Stimulated activated naive CD8-positive, alpha-beta T cell treated with anti-CD3 and anti-CD28 coated beads, Interleukin-15, amount 100 ng/mL, for 72 hours (primary cell): ENCODE data around the gene NEDD4L.
"Not testable (repeated sequence)": the region's sequence is repeated elsewhere in the genome, so short reads cannot be mapped to it uniquely, and the experiment has no call there.

Experiments used
- ATAC-seq: fragments of 150-1000 bp; cut with Tn5 transposase; 2 replicates; pipeline ENCODE4 v1.10.0; 2021; ENCODE audit warnings: mild to moderate bottlenecking, moderate library complexity
- DNase-seq, 2 donors: peaks; one replicate each; pipeline ENCODE4 v3.0.0; 2021 to 2022
- H3K27ac Mint-ChIP-seq, 2 donors: one replicate each; pipeline ENCODE4 v1.8.0; 2022; ENCODE audit warnings: mild to moderate bottlenecking in 2 of 2, mixed read lengths in 2 of 2, moderate library complexity in 2 of 2
- H3K27me3 Mint-ChIP-seq: one replicate; pipeline ENCODE4 v1.8.0; 2022; ENCODE audit warnings: mixed read lengths
- H3K4me1 Mint-ChIP-seq: one replicate; pipeline ENCODE4 v1.8.0; 2022; ENCODE audit warnings: mild to moderate bottlenecking, mixed read lengths
- H3K4me3 Mint-ChIP-seq, 2 donors: one replicate each; pipeline ENCODE4 v1.8.0; 2022; ENCODE audit warnings: mild to moderate bottlenecking in 2 of 2, mixed read lengths in 2 of 2, moderate library complexity in 1 of 2
- H3K9me3 Mint-ChIP-seq, 2 donors: one replicate each; pipeline ENCODE4 v1.8.0; 2022; ENCODE audit warnings: mixed read lengths in 2 of 2

Gene NEDD4L

GRCh38 chr18:58044370-58045241 lies 580 bp downstream of the NEDD4L start:
- peaks cover 9% of the 10 kb centered on the region for H3K27me3 Mint-ChIP-seq
- DNase-seq: peak; percentile 66 to 71
- peak; percentile 66 for ATAC-seq
- no peaks in the 10 kb centered on the region for H3K9me3 Mint-ChIP-seq
- peak overlapping the region; percentile 92 to 94 for H3K4me3 Mint-ChIP-seq
- peak overlapping the region in 1 of 2 donors; percentile 87 for H3K27ac Mint-ChIP-seq
- peaks cover 37% of the 10 kb centered on the region for H3K4me1 Mint-ChIP-seq

- Mint-ChIP-seq H3K27me3 (peaks cover 9% of the 10 kb centered on the region), H3K4me3 (peak overlapping the region; percentile 92 to 94), H3K4me1 (peaks cover 37% of the 10 kb centered on the region), H3K9me3 (no peaks in the 10 kb centered on the region), H3K27ac (peak overlapping the region in 1 of 2 donors; percentile 87)
- DNase-seq (peak; percentile 13 to 36), ATAC-seq (no peak)
These were observed 1.4 kb downstream of the NEDD4L start for GRCh38 chr18:58045242-58046092.

- peak overlapping the region; percentile 92 to 94 for H3K4me3 Mint-ChIP-seq
- H3K27ac Mint-ChIP-seq: no peak overlapping the region
- no peak for ATAC-seq
- H3K9me3 Mint-ChIP-seq: no peaks in the 10 kb centered on the region
- no peak for DNase-seq
- H3K27me3 Mint-ChIP-seq: peaks cover 9% of the 10 kb centered on the region
- H3K4me1 Mint-ChIP-seq: peaks cover 39% of the 10 kb centered on the region
These were observed 2.2 kb downstream of the NEDD4L start for GRCh38 chr18:58046093-58046793.

GRCh38 chr18:58046794-58047555 lies 2.9 kb downstream of the NEDD4L start:
- H3K27ac Mint-ChIP-seq: no peak overlapping the region
- ATAC-seq (no peak), DNase-seq (no peak)
- H3K9me3 Mint-ChIP-seq: no peaks in the 10 kb centered on the region
- no peak overlapping the region for H3K4me3 Mint-ChIP-seq
- H3K4me1 Mint-ChIP-seq: peaks cover 39% of the 10 kb centered on the region
- peaks cover 9% of the 10 kb centered on the region for H3K27me3 Mint-ChIP-seq

- DNase-seq (no peak), ATAC-seq (no peak)
- H3K27me3 Mint-ChIP-seq: peaks cover 9% of the 10 kb centered on the region
- no peak overlapping the region for H3K27ac Mint-ChIP-seq
- H3K4me1 Mint-ChIP-seq: peaks cover 38% of the 10 kb centered on the region
- no peak overlapping the region for H3K4me3 Mint-ChIP-seq
- no peaks in the 10 kb centered on the region for H3K9me3 Mint-ChIP-seq
These were observed 3.5 kb downstream of the NEDD4L start for GRCh38 chr18:58047556-58047882.

- Mint-ChIP-seq H3K27ac (no peak overlapping the region), H3K9me3 (no peaks in the 10 kb centered on the region), H3K4me3 (no peak overlapping the region), H3K4me1 (peaks cover 31% of the 10 kb centered on the region), H3K27me3 (peaks cover 9% of the 10 kb centered on the region)
- DNase-seq: no peak
- no peak for ATAC-seq
These were observed 4.1 kb downstream of the NEDD4L start for GRCh38 chr18:58048081-58048642.

GRCh38 chr18:58049000-58049688 lies 5.1 kb downstream of the NEDD4L start:
- Mint-ChIP-seq H3K27ac (no peak overlapping the region), H3K27me3 (peaks cover 9% of the 10 kb centered on the region), H3K4me1 (peaks cover 27% of the 10 kb centered on the region), H3K9me3 (no peaks in the 10 kb centered on the region), H3K4me3 (no peak overlapping the region)
- DNase-seq: no peak
- ATAC-seq: no peak

GRCh38 chr18:58050963-58051362 lies 6.9 kb downstream of the NEDD4L start:
- not testable (repeated sequence) for H3K27me3 Mint-ChIP-seq, ATAC-seq, H3K9me3 Mint-ChIP-seq, H3K27ac Mint-ChIP-seq, H3K4me3 Mint-ChIP-seq, DNase-seq
- H3K4me1 Mint-ChIP-seq: peaks cover 15% of the 10 kb centered on the region

DNA sequence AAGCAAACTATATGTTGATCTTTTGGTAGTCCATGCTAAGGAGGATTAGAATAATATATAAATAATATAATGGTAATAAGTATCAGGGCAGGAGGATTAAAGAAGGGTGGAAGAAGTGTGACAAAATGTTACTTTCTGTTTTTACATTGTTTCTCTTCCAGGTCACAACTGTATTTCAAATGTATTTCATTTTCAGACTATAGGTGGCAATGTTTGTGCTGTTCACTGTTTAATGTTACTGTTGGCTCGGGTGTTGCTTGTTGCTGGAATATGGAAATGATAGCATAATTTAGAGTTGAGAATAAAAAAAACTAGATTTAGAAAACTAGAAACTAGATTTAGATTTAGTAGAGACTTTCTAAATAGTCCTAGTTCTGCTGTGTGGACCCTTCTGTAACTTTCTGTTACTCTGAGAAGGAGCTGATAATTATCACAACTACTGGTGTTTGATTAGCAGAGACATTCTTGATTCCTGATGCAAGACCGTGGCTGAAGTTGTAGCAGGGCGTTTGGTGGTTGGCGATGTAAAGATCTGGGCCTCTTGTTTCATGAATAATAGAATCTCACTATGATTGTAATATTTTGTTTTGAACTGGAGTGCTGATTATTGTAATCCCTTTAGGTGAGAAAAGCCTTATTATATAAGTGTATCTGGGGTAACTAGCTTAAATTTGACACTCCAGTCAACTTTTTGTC lies 7.9 kb downstream of the NEDD4L start:
- no peaks in the 10 kb centered on the region for H3K27me3 Mint-ChIP-seq
- ATAC-seq (no peak), DNase-seq (no peak)
- no peaks in the 10 kb centered on the region for H3K9me3 Mint-ChIP-seq
- H3K27ac Mint-ChIP-seq: no peak overlapping the region
- no peak overlapping the region for H3K4me3 Mint-ChIP-seq
- H3K4me1 Mint-ChIP-seq: peaks cover 13% of the 10 kb centered on the region

- ATAC-seq (no peak), DNase-seq (no peak)
- no peaks in the 10 kb centered on the region for H3K27me3 Mint-ChIP-seq
- H3K4me1 Mint-ChIP-seq: peaks cover 13% of the 10 kb centered on the region
- H3K9me3 Mint-ChIP-seq: no peaks in the 10 kb centered on the region
- H3K27ac Mint-ChIP-seq: no peak overlapping the region
- no peak overlapping the region for H3K4me3 Mint-ChIP-seq
These were observed 8.9 kb downstream of the NEDD4L start for GRCh38 chr18:58052960-58053359.

DNA sequence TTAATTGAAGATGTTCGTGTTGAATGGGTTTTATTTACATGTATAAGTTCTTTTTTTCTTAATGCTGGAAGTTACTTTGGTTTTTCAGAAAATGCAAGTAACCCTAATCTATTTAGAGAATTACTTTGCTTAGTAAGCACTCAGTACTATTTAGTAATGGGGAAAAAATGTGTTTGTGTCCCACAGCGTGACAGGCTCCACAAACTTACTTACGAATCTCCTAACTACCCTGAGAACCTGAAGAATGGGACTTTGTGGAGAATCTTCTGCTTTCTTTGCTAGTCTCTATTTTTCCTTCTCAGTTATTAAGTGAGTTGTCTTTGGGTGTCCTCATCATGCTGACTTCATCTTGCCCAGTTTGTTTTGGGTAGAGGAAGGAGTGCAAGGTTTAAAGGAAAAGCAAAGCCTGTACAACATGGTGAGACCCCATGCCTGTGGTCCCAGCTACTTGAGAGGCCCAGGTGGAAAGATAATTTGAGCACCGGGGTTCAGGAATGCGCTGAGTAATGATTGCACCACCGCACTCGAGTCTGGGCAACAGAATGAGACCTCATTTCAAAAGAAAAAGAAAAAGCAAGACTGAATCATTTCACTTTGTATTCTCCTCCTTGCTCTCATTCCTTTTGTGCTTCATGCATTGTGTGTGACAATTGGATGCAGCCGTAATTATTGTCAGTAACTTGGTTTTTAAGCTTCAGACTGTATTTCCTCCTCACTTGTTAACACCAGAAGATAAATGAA lies 10.2 kb downstream of the NEDD4L start:
- ATAC-seq: no peak
- peaks cover 18% of the 10 kb centered on the region for H3K4me1 Mint-ChIP-seq
- H3K4me3 Mint-ChIP-seq: no peak overlapping the region
- H3K27ac Mint-ChIP-seq: no peak overlapping the region
- H3K9me3 Mint-ChIP-seq: no peaks in the 10 kb centered on the region
- no peaks in the 10 kb centered on the region for H3K27me3 Mint-ChIP-seq
- DNase-seq: no peak

DNA sequence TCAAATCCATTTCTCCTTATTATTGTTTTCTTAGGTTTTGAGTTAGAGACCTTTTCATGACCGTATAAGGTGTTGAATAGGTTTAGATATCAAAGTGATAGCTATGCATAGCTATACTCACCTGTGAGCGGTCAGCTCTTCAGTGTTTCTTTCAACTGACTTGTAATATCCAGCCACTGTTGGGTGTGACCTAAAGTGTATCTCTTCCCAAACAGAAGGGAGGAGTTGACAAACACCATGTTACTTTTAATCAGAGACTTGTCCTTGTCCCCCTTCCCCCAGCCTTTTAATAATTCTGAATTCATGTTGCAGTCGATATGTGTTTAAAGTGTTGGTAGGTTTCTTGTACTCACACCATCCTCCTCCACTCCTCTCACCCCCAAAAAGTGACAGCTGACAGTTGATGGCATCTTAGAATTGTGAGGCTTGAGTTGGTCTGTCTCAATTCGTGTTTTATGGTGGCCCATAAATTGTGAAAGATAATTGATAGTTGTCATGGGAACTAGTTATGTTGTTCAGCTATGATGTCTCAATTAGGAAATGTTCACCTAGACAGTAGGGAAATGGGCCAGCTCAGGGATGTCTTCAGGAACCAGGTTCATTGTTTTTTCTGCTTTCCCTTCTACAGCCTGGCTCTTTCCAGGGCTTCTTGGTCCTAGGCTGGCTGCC lies 12.0 kb downstream of the NEDD4L start:
- Mint-ChIP-seq H3K4me3 (no peak overlapping the region), H3K9me3 (no peaks in the 10 kb centered on the region), H3K27me3 (no peaks in the 10 kb centered on the region), H3K27ac (no peak overlapping the region), H3K4me1 (peaks cover 21% of the 10 kb centered on the region)
- ATAC-seq (no peak), DNase-seq (no peak)

- Mint-ChIP-seq H3K27me3 (no peaks in the 10 kb centered on the region), H3K4me3 (no peak overlapping the region), H3K27ac (no peak overlapping the region), H3K4me1 (peaks cover 13% of the 10 kb centered on the region), H3K9me3 (no peaks in the 10 kb centered on the region)
- ATAC-seq: no peak
- no peak for DNase-seq
These were observed 12.8 kb downstream of the NEDD4L start for GRCh38 chr18:58056852-58057251.
